ENCODE data around the gene LRRC4C. TPM values are rescaled to one million over a fixed set of nuclear protein-coding genes. Genes with fewer than 3 reads are reported as not detected.

LRRC4C gene
- total and polyA plus RNA-seq, 2 donors (not counting 3 experiments of a cell fraction or from before 2014, with no cell fraction given): not detected

DNA sequence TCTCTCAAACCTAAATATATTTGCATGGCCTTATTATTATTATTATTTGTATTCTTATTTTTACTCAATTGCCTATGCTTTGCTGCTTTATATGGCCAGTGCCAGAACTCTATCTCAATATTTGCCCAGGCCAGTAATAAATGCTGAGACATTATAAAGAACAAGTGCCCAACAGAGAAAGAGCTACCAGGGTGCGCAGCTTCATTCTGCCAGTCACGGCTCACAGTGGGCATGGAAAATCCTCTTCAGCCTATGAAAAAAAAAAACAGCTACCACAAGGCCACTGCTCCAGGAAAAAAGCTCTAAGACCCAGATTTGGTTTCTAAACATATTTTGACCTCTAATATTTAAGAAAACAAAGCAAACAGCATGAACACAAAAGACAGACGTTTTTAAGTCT, 1223.6 kb downstream of the LRRC4C start:
- CTCF ChIA-PET: no interaction called here
- H3K4me3 ChIP-seq (replicated peaks in 1 of 3; ENCODE audit: insufficient read depth in 1 of 3, low read depth in 1 of 3, low read length in 3 of 3): no peak overlapping the region
- H3K9me3 ChIP-seq (replicated peaks; ENCODE audit: control insufficient read depth, insufficient read depth, low read length): no peaks in the 10 kb centered on the region
- FAIRE-seq: no peak
- no peaks in the 10 kb centered on the region for H3K4me1 ChIP-seq (ENCODE audit: control insufficient read depth, extremely low read depth, insufficient read depth, low read length)
- TF ChIP-seq EZH2 (IDR thresholded peaks at IDR 0.05; ENCODE audit: borderline replicate concordance, low read depth, low read length, severe bottlenecking) (no peak), POLR2AphosphoS5 (IDR thresholded peaks at IDR 0.05; ENCODE audit: insufficient read depth, low read depth, low read length) (no peak)
- TF ChIP-seq, protein P1, sequence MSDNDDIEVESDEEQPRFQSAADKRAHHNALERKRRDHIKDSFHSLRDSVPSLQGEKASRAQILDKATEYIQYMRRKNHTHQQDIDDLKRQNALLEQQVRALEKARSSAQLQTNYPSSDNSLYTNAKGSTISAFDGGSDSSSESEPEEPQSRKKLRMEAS (IDR thresholded peaks at IDR 0.05; ENCODE audit: insufficient read depth, insufficient read length): no peak
- no peak overlapping the region for H3K27ac ChIP-seq (ENCODE audit: insufficient read depth, low read depth, low read length)
- no peak overlapping the region for H3K4me2 ChIP-seq (ENCODE audit: insufficient read depth, low read length)
- dilution Hi-C loops (cut with MboI; ENCODE audit: extremely low pct_ligation_motif_present, low sequenced_read_pairs) (no loop called here), intact Hi-C loops (cut with micrococcal nuclease) (no loop called here)
- POLR2A ChIA-PET: no interaction called here
- no peak for DNase-seq (ENCODE audit: low read depth, low spot score)
- no peaks in the 10 kb centered on the region for H4K20me1 ChIP-seq (replicated peaks; ENCODE audit: control insufficient read depth, extremely low read depth, insufficient read depth, low read length)
- no peak overlapping the region for H2AFZ ChIP-seq (ENCODE audit: low read depth, low read length)
- no peak overlapping the region for H3K9ac ChIP-seq (replicated peaks; ENCODE audit: extremely low read depth, insufficient read depth, low read length)
- no peaks in the 10 kb centered on the region for H3K36me3 ChIP-seq (ENCODE audit: control insufficient read depth in 2 of 2, extremely low read depth in 1 of 2, insufficient read depth in 2 of 2, low read length in 2 of 2)
- no peaks in the 10 kb centered on the region for H3K79me2 ChIP-seq (ENCODE audit: control insufficient read depth, insufficient read depth, low read length)
- no TSS peak for BruUV-seq (replicated peaks)
- no peaks in the 10 kb centered on the region for H3K27me3 ChIP-seq (ENCODE audit: control insufficient read depth in 2 of 2, insufficient read depth in 2 of 2, low read length in 2 of 2)
- H3K9me1 ChIP-seq (replicated peaks; ENCODE audit: control insufficient read depth, extremely low read depth, insufficient read depth, low read length): no peaks in the 10 kb centered on the region

DNA sequence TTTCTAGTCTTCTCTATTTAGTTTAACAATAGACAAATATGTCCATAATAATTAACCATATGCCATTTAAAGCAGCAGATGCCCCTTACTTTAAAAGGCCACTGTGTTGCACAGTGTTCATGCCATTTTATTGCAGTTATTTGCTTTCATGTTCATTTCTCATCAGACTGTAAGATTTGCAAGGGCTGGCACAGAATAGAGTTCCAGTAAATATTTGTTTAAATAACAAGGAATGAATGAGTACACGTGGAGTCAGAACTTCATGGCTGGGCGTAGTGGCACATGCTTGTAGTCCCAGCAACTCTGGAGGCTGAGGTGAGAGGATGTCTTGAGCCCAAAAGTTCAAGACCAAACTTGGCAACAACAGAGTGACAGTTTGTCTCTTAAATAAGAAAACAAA, 1228.6 kb downstream of the LRRC4C start:
- dilution Hi-C loops (cut with MboI; ENCODE audit: extremely low pct_ligation_motif_present, low sequenced_read_pairs): no loop called here
- CTCF ChIA-PET: no interaction called here
- FAIRE-seq: no peak

More for the DNA sequence above, 1228.6 kb downstream of the LRRC4C start:
- DNase-seq (ENCODE audit: low read depth, low spot score): no peak
- no peaks in the 10 kb centered on the region for H3K36me3 ChIP-seq (ENCODE audit: control insufficient read depth in 2 of 2, extremely low read depth in 1 of 2, insufficient read depth in 2 of 2, low read length in 2 of 2)
- H3K27ac ChIP-seq (ENCODE audit: insufficient read depth, low read depth, low read length): no peak overlapping the region
- no TSS peak for BruUV-seq (replicated peaks)
- H2AFZ ChIP-seq (ENCODE audit: low read depth, low read length): no peak overlapping the region
- no peaks in the 10 kb centered on the region for H3K79me2 ChIP-seq (ENCODE audit: control insufficient read depth, insufficient read depth, low read length)
- H3K27me3 ChIP-seq (ENCODE audit: control insufficient read depth in 2 of 2, insufficient read depth in 2 of 2, low read length in 2 of 2): no peaks in the 10 kb centered on the region
- TF ChIP-seq, protein P1 (IDR thresholded peaks at IDR 0.05; ENCODE audit: insufficient read depth, insufficient read length): no peak
- TF ChIP-seq GATA2 (IDR thresholded peaks at IDR 0.05; ENCODE audit: insufficient read depth, insufficient read length, low read depth, low read length) (no peak), FOS (IDR thresholded peaks at IDR 0.05; ENCODE audit: borderline replicate concordance, insufficient read depth, low read length) (no peak), POLR2A (IDR thresholded peaks at IDR 0.05; ENCODE audit: low read depth, low read length) (no peak), JUN (IDR thresholded peaks at IDR 0.05; ENCODE audit: borderline replicate concordance, insufficient read depth, insufficient read length, low read depth) (no peak), MYC (IDR thresholded peaks at IDR 0.05; ENCODE audit: low read depth, low read length) (no peak), POLR2AphosphoS5 (IDR thresholded peaks at IDR 0.05; ENCODE audit: insufficient read depth, low read depth, low read length) (no peak), EZH2 (IDR thresholded peaks at IDR 0.05; ENCODE audit: borderline replicate concordance, low read depth, low read length, severe bottlenecking) (no peak)
- TF ChIP-seq, protein P2, sequence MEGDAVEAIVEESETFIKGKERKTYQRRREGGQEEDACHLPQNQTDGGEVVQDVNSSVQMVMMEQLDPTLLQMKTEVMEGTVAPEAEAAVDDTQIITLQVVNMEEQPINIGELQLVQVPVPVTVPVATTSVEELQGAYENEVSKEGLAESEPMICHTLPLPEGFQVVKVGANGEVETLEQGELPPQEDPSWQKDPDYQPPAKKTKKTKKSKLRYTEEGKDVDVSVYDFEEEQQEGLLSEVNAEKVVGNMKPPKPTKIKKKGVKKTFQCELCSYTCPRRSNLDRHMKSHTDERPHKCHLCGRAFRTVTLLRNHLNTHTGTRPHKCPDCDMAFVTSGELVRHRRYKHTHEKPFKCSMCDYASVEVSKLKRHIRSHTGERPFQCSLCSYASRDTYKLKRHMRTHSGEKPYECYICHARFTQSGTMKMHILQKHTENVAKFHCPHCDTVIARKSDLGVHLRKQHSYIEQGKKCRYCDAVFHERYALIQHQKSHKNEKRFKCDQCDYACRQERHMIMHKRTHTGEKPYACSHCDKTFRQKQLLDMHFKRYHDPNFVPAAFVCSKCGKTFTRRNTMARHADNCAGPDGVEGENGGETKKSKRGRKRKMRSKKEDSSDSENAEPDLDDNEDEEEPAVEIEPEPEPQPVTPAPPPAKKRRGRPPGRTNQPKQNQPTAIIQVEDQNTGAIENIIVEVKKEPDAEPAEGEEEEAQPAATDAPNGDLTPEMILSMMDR (IDR thresholded peaks at IDR 0.05; ENCODE audit: extremely low read depth in 1 of 2, insufficient read depth in 1 of 2, low read depth in 1 of 2, low read length in 2 of 2): no peak
- no peaks in the 10 kb centered on the region for H3K9me3 ChIP-seq (replicated peaks; ENCODE audit: control insufficient read depth, insufficient read depth, low read length)
- intact Hi-C loops (cut with micrococcal nuclease): no loop called here
- H4K20me1 ChIP-seq (replicated peaks; ENCODE audit: control insufficient read depth, extremely low read depth, insufficient read depth, low read length): no peaks in the 10 kb centered on the region
- H3K9me1 ChIP-seq (replicated peaks; ENCODE audit: control insufficient read depth, extremely low read depth, insufficient read depth, low read length): no peaks in the 10 kb centered on the region
- H3K4me2 ChIP-seq (ENCODE audit: insufficient read depth, low read length): no peak overlapping the region
- POLR2A ChIA-PET: no interaction called here
- no peaks in the 10 kb centered on the region for H3K4me1 ChIP-seq (ENCODE audit: control insufficient read depth, extremely low read depth, insufficient read depth, low read length)
- H3K4me3 ChIP-seq (replicated peaks in 1 of 3; ENCODE audit: insufficient read depth in 1 of 3, low read depth in 1 of 3, low read length in 3 of 3): no peak overlapping the region
- no peak overlapping the region for H3K9ac ChIP-seq (replicated peaks; ENCODE audit: extremely low read depth, insufficient read depth, low read length)

All from endothelial cell of umbilical vein (primary cell).